NCI-H146 treated with DMSO at 0.1 percent for 48 hours (cell line): ENCODE measurements around the gene C19orf18.

Experiments used
- DNase-seq: peaks from one replicate; lab custom pipeline; 2025; ENCODE audit not compliant: unreplicated experiment; lab: John Stamatoyannopoulos, UW

C19orf18 gene

DNA sequence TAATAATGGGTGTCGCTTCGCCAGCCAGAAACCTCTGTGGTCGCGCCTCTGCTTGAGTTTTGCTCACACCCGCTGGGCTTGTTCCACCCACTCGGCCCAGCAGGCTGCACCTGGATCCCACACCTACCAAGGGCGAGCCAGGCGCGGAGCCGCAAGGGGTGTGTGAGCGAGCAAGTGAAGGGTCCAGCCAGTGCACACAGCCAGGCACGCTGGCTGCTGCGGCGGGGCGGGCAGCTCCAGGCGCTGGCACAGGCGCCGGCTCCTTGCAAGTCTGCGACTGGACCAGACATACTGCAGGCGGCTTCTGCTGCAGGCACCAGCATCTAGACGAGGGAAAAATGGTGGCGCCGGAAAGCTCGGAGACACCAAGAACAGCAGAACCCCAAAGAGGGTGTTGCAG lies 25.0 kb downstream of the C19orf18 start:
- no peak for DNase-seq

DNA sequence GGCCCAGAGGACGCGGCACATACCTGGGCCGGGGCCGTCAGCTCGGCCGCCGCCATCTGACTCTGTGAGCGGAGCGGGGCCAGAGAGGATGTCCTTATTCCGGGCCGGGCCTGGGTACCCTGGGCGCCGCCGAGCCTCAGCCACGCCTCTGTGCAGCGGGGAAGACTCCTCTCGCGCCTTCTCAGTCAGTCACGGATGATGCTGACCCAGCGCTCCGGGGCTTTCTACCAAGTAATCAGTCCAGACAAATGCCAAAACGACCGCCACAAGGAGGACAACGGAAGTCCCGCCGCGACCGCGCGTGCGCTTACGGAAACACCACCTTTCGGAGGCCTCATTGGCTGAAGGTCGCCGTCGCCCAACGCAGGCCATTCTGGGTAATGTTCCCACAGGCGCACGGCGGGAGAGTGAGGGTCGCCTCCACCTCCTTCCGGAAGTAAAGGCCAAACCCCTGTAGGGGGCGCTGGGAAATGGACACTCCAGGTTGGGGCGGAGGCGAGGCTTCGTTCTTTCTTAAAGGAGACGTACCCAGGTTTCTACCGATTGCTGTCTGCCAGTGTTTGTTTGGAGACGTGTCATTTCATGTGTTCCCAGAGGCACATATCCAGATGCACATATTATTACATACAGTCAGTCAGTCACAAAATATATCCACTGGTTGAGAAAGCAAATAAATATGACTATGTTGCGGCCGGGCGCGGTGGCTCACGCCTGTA lies 26.8 kb downstream of the C19orf18 start, which contains the start of gene ZNF256:
Gene ZNF256 (minus strand): TSS at position 288 of the 716 bp plus-strand sequence. CDS start 232 bp downstream, at position 56.
- peak; percentile 95 for DNase-seq

DNA sequence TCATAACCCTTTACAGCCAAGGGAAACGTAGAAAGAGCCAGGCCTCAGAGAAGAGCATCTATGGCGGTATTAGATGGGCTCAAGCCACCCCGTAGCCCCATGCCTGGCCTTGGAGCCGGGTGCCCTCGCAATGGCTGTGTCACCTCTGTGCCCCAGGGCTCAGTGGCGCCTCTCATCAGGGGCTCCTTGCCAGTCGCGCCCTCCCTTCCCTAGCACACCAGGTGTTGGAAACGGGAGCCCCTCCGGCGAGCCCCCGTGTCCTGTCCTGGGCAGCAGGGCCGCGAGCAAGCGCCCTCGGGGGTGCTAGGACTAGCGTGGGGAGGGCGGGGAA lies 27.3 kb downstream of the C19orf18 start:
- no peak for DNase-seq

DNA sequence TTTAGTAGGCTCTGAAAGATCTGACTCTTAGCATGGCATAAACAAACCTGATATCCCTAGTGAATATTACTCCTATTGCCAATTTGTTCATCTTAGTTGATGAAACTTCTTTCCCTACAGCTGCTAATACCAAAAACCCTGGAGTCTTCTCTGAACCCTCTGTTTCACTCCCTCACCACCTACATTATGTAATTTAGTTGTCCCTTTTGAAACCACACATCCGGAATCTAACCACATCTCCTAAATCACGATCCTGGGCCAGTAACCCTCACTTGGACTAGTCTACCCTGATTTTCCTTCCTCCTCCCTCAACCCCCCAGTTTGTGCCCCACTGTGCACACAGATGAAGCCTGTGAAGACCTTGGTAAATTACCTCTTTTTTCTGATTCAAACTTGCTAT lies 28.0 kb downstream of the C19orf18 start:
- DNase-seq, result no peak

DNA sequence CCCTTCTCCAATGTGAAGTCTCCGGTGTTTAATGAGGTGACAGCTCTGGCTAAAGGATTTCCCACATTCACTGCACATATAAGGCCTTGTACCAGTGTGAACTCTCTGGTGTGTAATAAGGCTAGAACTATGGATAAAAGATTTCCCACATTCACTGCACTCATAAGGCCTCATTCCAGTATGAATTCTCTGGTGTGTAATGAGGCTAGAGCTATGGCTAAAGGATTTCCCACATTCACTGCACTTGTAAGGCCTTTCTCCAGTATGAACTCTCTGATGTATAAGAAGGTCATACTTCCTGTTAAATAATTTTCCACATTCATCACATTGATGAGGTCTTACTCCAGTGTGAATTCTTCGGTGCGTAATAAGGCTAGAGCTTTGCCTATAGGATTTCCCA lies 32.7 kb downstream of the C19orf18 start:
- no peak for DNase-seq

DNA sequence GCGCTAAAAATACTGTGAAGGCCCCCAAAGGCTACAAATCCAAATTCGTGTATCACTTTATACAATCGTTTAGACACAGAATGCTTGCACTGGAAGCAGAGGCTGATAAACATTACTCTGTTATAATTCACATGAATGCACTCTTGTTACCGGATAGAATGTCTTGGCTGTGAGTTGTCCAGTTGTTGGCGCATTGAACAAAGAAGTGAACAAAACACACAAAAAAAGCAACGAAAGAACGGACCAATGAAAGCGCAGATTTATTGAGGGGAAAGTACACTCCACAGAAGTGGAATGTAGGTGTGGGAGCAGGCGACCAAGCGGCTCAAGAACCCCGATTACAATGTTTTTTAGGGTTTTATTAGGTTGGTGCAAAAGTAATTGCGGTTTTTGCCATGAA lies 38.6 kb downstream of the C19orf18 start:
- DNase-seq, result no peak

DNA sequence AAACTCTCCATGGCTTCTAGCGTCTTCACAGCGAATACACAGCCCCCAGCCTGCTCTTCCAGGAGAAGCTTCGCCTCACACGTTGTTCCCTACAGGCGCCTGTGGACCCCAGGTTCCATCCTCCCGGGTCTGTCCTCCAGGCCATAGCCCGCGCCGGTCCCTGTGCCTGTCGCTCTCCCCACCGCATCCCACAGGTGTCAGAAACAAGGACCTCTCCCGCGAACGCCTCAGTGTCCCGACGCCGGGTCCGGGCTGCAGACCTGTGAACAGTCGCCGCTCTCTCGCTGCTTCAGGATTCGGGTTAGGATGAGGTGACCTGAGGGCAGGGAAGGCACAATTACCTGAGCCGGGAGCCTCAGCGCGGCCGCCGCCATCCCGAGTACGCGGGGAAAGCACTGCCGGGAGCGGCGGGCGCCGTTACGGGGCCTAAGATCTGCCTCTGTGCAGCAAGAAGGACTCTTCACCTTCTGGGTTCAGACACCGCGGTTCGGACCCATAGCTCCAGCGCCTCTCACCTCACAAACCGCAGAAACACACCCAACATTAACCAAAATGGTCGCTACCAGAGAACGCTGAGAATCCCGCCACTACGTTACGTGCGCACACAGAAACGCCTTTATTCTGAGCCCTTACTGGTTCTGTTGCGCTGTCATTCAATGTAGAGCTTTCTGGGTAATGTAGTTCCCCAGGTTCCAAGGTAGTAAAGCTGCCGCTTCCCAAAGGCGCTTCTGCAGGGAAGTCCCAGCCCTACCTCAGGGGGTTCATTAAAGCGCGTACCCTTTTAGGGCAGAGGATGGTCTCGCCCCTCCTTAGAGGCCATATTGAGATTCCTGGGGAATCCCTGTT lies 39.3 kb downstream of the C19orf18 start, which contains the start of gene ZNF418:
Gene ZNF418 (minus strand): TSS at position 583 of the 846 bp plus-strand sequence. CDS start 1,580 bp downstream, outside the sequence.
- no peak for DNase-seq

DNA sequence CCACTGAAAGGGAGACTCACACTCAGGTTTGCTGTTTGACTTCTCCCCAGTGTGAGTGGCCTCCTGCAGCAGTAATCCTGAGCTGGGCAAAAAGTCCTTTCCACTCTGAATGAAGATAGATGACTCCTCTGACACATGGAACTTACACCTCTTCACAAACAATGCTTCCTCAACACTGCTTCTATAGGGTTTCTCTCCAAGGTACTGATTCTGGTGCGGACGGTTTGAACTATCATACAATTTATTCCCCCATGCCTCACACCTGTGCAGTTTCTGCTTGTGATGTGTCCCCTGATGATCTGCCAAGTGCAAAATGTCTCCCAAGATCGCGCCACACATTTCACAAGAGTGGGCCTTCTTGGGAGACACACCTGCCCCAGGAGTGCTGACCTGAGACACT lies 46.7 kb downstream of the C19orf18 start:
- DNase-seq, result no peak

DNA sequence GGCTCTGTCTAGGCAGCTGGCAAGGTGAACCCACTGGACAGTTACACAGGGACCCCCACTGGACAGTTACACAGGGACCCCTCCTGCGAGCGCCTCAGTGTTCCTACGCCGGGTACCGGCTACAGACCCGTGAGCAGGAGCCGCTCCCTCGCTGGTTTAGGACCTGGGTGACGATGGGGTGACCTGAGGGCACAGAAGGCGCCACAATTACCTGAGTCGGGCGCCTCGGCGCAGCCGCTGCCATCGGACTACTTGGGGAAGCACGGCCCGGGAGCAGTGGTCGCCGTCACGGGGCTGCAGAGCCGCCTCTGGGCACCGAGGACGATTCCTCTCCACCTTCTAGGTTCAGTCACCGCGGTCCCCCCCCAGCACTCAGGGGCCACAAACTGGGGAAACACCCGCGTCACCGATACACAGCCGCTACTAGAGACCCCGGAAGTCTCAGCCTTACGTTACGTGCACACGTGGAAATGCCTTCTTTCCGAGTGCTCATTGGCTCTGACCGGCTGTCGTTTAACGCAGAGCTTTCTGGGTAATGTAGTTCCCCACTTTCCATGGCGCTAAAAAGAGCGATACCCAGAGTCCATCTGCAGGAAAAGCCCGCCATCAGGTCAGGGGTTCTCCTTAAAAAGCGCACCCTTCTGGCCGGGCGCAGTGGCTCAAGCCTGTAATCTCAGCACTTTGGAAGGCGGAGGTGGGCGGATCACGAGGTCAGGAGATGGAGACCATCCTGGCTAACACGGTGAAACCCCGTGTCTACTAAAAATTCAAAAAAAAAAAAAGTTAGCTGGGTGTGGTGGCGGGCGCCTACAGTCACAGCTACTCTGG lies 58.0 kb downstream of the C19orf18 start, which contains the start of gene ZNF417:
Gene ZNF417 (minus strand): TSS at position 425 of the 828 bp plus-strand sequence. CDS start 181 bp downstream, at position 244.
- peak; percentile 94 for DNase-seq

DNA sequence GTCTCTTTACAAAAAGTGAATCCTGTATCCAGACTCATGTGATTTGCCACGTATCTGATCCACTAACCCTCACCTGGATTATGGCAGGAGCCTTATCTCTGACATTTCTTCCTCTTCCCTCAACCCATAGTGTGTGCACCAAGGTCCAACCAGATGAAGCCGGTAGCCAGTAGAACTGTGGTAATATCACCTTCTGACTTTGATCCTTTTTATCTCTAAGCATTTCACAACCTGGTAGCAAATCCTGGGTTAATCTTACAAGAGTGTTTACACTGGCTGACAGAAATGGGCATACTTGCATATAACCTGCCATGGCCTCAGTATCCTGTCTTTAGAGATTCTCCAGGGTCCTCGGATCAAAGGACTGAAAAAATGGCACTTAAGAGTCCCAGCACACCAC lies 59.8 kb downstream of the C19orf18 start:
- no peak for DNase-seq
